ENCODE measurements around the gene CYLD.

Gene CYLD

DNA sequence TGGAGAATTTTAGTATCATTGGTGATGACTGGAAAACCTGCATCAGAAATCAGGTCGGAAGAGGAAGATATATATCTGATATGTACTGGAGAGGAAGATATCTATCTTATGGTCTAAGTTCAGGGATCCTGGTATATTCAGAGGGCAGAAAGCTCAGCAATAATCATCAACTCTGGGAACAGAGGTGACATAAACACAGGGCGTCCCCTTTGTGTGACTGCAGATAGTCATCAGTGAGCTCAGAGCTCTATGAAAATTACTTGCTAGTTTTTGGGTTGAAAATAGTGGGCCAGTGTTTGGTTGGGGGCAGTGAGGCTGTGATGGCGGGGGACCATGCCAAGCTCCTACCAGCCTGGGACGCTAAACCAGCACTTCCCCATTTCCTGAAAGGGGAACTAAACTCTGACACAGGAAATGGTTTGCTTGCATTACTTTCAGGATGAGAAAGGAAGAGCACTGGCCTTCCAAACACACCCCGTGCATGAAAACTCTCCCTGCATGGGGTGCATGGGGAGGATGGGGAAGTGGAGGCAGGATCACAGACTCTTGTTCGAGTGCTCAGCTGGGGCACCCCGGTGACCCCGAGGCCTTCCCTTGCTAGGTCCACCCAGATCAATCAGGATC is 32.7 kb upstream of the CYLD start:
- Histone ChIP-seq H3K9ac (ENCODE audit: low read length) (no peak overlapping the region), H3K79me2 (ENCODE audit: insufficient read depth, low read length) (no peaks in the 10 kb centered on the region), H3K4me3 (ENCODE audit: low read depth, low read length, poor library complexity, severe bottlenecking) (no peak overlapping the region), H4K20me1 (ENCODE audit: insufficient read depth, low read length) (no peaks in the 10 kb centered on the region), H3K36me3 (ENCODE audit: insufficient read depth, low read length) (no peaks in the 10 kb centered on the region), H3K9me3 (ENCODE audit: low read length) (peaks cover 7% of the 10 kb centered on the region), H2AFZ (ENCODE audit: low read length) (no peak overlapping the region), H3F3A (ENCODE audit: insufficient read depth, low read length) (no peaks in the 10 kb centered on the region), H3K27ac (ENCODE audit: low read depth, low read length, poor library complexity, severe bottlenecking) (no peak overlapping the region), H3K4me1 (ENCODE audit: insufficient read depth, low read length, severe bottlenecking) (no peaks in the 10 kb centered on the region), H3K9me2 (ENCODE audit: low read depth, low read length) (no peaks in the 10 kb centered on the region), H3K27me3 (ENCODE audit: insufficient read depth, low read length) (no peaks in the 10 kb centered on the region), H3K4me2 (ENCODE audit: low read length) (no peak overlapping the region)
- TF ChIP-seq, protein P1, sequence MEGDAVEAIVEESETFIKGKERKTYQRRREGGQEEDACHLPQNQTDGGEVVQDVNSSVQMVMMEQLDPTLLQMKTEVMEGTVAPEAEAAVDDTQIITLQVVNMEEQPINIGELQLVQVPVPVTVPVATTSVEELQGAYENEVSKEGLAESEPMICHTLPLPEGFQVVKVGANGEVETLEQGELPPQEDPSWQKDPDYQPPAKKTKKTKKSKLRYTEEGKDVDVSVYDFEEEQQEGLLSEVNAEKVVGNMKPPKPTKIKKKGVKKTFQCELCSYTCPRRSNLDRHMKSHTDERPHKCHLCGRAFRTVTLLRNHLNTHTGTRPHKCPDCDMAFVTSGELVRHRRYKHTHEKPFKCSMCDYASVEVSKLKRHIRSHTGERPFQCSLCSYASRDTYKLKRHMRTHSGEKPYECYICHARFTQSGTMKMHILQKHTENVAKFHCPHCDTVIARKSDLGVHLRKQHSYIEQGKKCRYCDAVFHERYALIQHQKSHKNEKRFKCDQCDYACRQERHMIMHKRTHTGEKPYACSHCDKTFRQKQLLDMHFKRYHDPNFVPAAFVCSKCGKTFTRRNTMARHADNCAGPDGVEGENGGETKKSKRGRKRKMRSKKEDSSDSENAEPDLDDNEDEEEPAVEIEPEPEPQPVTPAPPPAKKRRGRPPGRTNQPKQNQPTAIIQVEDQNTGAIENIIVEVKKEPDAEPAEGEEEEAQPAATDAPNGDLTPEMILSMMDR (IDR thresholded peaks at IDR 0.05; ENCODE audit: low read length) = no peak
- TF ChIP-seq EZH2 (IDR thresholded peaks at IDR 0.05; ENCODE audit: borderline replicate concordance, low read length) = no peak

DNA sequence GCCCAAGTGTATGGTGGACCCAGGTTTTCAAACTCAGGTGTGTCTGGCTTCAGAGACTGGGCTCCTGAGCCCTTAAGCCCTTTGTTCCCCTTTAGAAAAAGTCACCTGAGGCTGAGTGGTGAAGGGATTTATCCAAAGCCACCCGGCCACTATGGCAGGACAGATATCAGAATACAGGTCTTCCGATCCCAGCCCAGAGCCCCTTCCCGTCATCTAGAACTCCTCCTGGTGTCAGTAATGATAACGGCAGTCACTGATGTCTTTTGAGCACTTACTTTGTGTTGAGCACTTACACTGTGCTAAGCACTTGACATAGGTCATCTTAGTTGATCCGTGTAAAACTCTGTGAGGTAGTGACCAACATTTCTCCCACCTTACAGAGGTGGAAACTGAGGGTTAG is 31.9 kb upstream of the CYLD start:
- H3K9me2 ChIP-seq (ENCODE audit: low read depth, low read length) = no peaks in the 10 kb centered on the region
- H3K4me1 ChIP-seq (ENCODE audit: insufficient read depth, low read length, severe bottlenecking) = no peaks in the 10 kb centered on the region
- H4K20me1 ChIP-seq (ENCODE audit: insufficient read depth, low read length) = no peaks in the 10 kb centered on the region
- H3K4me2 ChIP-seq (ENCODE audit: low read length) = no peak overlapping the region
- H3K9me3 ChIP-seq (ENCODE audit: low read length) = peaks cover 3% of the 10 kb centered on the region
- no peak overlapping the region for H3K4me3 ChIP-seq (ENCODE audit: low read depth, low read length, poor library complexity, severe bottlenecking)
- no peaks in the 10 kb centered on the region for H3F3A ChIP-seq (ENCODE audit: insufficient read depth, low read length)
- no peaks in the 10 kb centered on the region for H3K79me2 ChIP-seq (ENCODE audit: insufficient read depth, low read length)
- no peak overlapping the region for H3K27ac ChIP-seq (ENCODE audit: low read depth, low read length, poor library complexity, severe bottlenecking)
- TF ChIP-seq, protein P1 (IDR thresholded peaks at IDR 0.05; ENCODE audit: low read length) = no peak
- TF ChIP-seq EZH2 (IDR thresholded peaks at IDR 0.05; ENCODE audit: borderline replicate concordance, low read length) = no peak
- no peak overlapping the region for H2AFZ ChIP-seq (ENCODE audit: low read length)
- H3K27me3 ChIP-seq (ENCODE audit: insufficient read depth, low read length) = no peaks in the 10 kb centered on the region
- H3K9ac ChIP-seq (ENCODE audit: low read length) = no peak overlapping the region
- H3K36me3 ChIP-seq (ENCODE audit: insufficient read depth, low read length) = no peaks in the 10 kb centered on the region

DNA sequence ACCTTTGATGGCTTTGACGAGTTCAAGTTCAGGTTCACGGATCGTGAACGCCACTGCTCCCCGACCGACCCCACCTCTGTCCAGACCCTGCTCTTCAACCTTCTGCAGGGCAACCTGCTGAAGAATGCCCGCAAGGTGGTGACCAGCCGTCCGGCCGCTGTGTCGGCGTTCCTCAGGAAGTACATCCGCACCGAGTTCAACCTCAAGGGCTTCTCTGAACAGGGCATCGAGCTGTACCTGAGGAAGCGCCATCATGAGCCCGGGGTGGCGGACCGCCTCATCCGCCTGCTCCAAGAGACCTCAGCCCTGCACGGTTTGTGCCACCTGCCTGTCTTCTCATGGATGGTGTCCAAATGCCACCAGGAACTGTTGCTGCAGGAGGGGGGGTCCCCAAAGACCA is 30.8 kb upstream of the CYLD start:
- H3K36me3 ChIP-seq (ENCODE audit: insufficient read depth, low read length) = no peaks in the 10 kb centered on the region
- H3K4me3 ChIP-seq (ENCODE audit: low read depth, low read length, poor library complexity, severe bottlenecking) = no peak overlapping the region
- H3K4me1 ChIP-seq (ENCODE audit: insufficient read depth, low read length, severe bottlenecking) = no peaks in the 10 kb centered on the region
- H3F3A ChIP-seq (ENCODE audit: insufficient read depth, low read length) = no peaks in the 10 kb centered on the region
- no peaks in the 10 kb centered on the region for H3K27me3 ChIP-seq (ENCODE audit: insufficient read depth, low read length)
- H3K9ac ChIP-seq (ENCODE audit: low read length) = no peak overlapping the region
- no peak overlapping the region for H3K27ac ChIP-seq (ENCODE audit: low read depth, low read length, poor library complexity, severe bottlenecking)
- H3K79me2 ChIP-seq (ENCODE audit: insufficient read depth, low read length) = no peaks in the 10 kb centered on the region
- H2AFZ ChIP-seq (ENCODE audit: low read length) = no peak overlapping the region
- H3K9me2 ChIP-seq (ENCODE audit: low read depth, low read length) = no peaks in the 10 kb centered on the region
- no peaks in the 10 kb centered on the region for H3K9me3 ChIP-seq (ENCODE audit: low read length)
- no peaks in the 10 kb centered on the region for H4K20me1 ChIP-seq (ENCODE audit: insufficient read depth, low read length)
- no peak for TF ChIP-seq EZH2 (IDR thresholded peaks at IDR 0.05; ENCODE audit: borderline replicate concordance, low read length)
- TF ChIP-seq, protein P1 (IDR thresholded peaks at IDR 0.05; ENCODE audit: low read length) = no peak
- H3K4me2 ChIP-seq (ENCODE audit: low read length) = no peak overlapping the region
